HG03103 (cell line): ENCODE measurements around the gene ADTRP.

Experiments used
- ATAC-seq: cut with Tn5 transposase; IDR thresholded peaks from one replicate; pipeline ENCODE4 v1.9.1; 2021; ENCODE audit warnings: low read depth; ENCODE audit not compliant: unreplicated experiment

Gene ADTRP

GRCh38 chr6:11778648-11779328, at the start of gene ADTRP:
Gene ADTRP (minus strand): TSS chr6:11778803. CDS start chr6:11778759, 44 bp downstream.
- no peak for ATAC-seq

GRCh38 chr6:11826779-11827178, 48.2 kb upstream of the ADTRP start:
- no peak for ATAC-seq

GRCh38 chr6:11824986-11825385, 46.4 kb upstream of the ADTRP start:
- no peak for ATAC-seq

- no peak for ATAC-seq
Measured at GRCh38 chr6:11822346-11822745, 43.7 kb upstream of the ADTRP start.

GRCh38 chr6:11821781-11822180, 43.2 kb upstream of the ADTRP start:
- ATAC-seq, result no peak

- ATAC-seq, result no peak
Measured at GRCh38 chr6:11820821-11821220, 42.2 kb upstream of the ADTRP start.

- no peak for ATAC-seq
Measured at GRCh38 chr6:11819486-11819885, 40.9 kb upstream of the ADTRP start.

GRCh38 chr6:11815231-11815630, 36.6 kb upstream of the ADTRP start:
- ATAC-seq, result no peak

GRCh38 chr6:11814819-11815218, 36.2 kb upstream of the ADTRP start:
- ATAC-seq, result no peak

GRCh38 chr6:11814106-11814505, 35.5 kb upstream of the ADTRP start:
- no peak for ATAC-seq

- no peak for ATAC-seq
Measured at GRCh38 chr6:11813606-11814005, 35.0 kb upstream of the ADTRP start.

- ATAC-seq, result no peak
Measured at GRCh38 chr6:11812951-11813350, 34.3 kb upstream of the ADTRP start.

GRCh38 chr6:11812439-11812838, 33.8 kb upstream of the ADTRP start:
- ATAC-seq, result no peak

GRCh38 chr6:11811644-11812264, 33.2 kb upstream of the ADTRP start:
- no peak for ATAC-seq

GRCh38 chr6:11810854-11811643, 32.4 kb upstream of the ADTRP start:
- ATAC-seq, result no peak

GRCh38 chr6:11810039-11810541, 31.5 kb upstream of the ADTRP start:
- no peak for ATAC-seq

- no peak for ATAC-seq
Measured at GRCh38 chr6:11808054-11808453, 29.5 kb upstream of the ADTRP start.

- ATAC-seq, result no peak
Measured at GRCh38 chr6:11806561-11807317, 28.1 kb upstream of the ADTRP start.

- no peak for ATAC-seq
Measured at GRCh38 chr6:11805259-11806053, 26.9 kb upstream of the ADTRP start.

GRCh38 chr6:11804701-11805100, 26.1 kb upstream of the ADTRP start:
- no peak for ATAC-seq
